GM23248 (cell line): ENCODE measurements around the gene NCKAP1. TPM values are rescaled to one million over a fixed set of nuclear protein-coding genes. Genes with fewer than 3 reads are reported as not detected.
"Not testable (repeated sequence)": the region's sequence is repeated elsewhere in the genome, so short reads cannot be mapped to it uniquely, and the experiment has no call there.

ENCODE experiments used
- DNase-seq: peaks from one replicate; pipeline ENCODE4 v3.0.0-alpha.2; 2015
- H2AFZ ChIP-seq: fragments of 200-600 bp; sonication (generic); 2 replicates; pipeline ENCODE4 v1.6.1; 2016; ENCODE audit warnings: antibody characterized with exemption
- H3F3A ChIP-seq: fragments of 200-600 bp; sonication (generic); 2 replicates; pipeline ENCODE4 v1.6.1; 2016; ENCODE audit warnings: mild to moderate bottlenecking, antibody characterized with exemption, mixed run types; ENCODE audit not compliant: insufficient read depth
- H3K27ac ChIP-seq: fragments of 200-600 bp; sonication (generic); 2 replicates; pipeline ENCODE4 v1.5.1; 2016; ENCODE audit warnings: mild to moderate bottlenecking
- H3K27me3 ChIP-seq: fragments of 200-600 bp; sonication (generic); replicated peaks from 2 replicates; pipeline ENCODE4 v1.6.1; 2016; ENCODE audit warnings: mild to moderate bottlenecking; ENCODE audit not compliant: insufficient read depth
- H3K36me3 ChIP-seq: fragments of 200-600 bp; sonication (generic); 2 replicates; pipeline ENCODE4 v1.6.1; 2016; ENCODE audit warnings: low read depth, mild to moderate bottlenecking
- H3K4me1 ChIP-seq: fragments of 200-600 bp; sonication (generic); 2 replicates; pipeline ENCODE4 v1.6.1; 2016; ENCODE audit warnings: mild to moderate bottlenecking; ENCODE audit not compliant: insufficient read depth
- H3K4me2 ChIP-seq: fragments of 200-600 bp; sonication (generic); one replicate; pipeline ENCODE4 v1.6.1; 2016; ENCODE audit warnings: mild to moderate bottlenecking; ENCODE audit not compliant: unreplicated experiment
- H3K4me3 ChIP-seq: fragments of 200-600 bp; sonication (generic); 2 replicates; pipeline ENCODE4 v1.5.1; 2016; ENCODE audit warnings: mild to moderate bottlenecking
- H3K79me2 ChIP-seq: fragments of 200-600 bp; sonication (generic); 2 replicates; pipeline ENCODE4 v1.6.1; 2016; ENCODE audit warnings: mild to moderate bottlenecking; ENCODE audit not compliant: insufficient read depth
- H3K9ac ChIP-seq: fragments of 200-600 bp; sonication (generic); 2 replicates; pipeline ENCODE4 v1.6.1; 2016; ENCODE audit warnings: mild to moderate bottlenecking
- H3K9me2 ChIP-seq: fragments of 200-600 bp; sonication (generic); 2 replicates; pipeline ENCODE4 v1.6.1; 2016; ENCODE audit warnings: mixed run types, mild to moderate bottlenecking, moderate library complexity; ENCODE audit not compliant: insufficient read depth
- H3K9me3 ChIP-seq: fragments of 200-600 bp; sonication (generic); one replicate; pipeline ENCODE4 v1.6.1; 2017; ENCODE audit warnings: low read depth
- H4K20me1 ChIP-seq: fragments of 200-600 bp; sonication (generic); 2 replicates; pipeline ENCODE4 v1.6.0; 2016; ENCODE audit not compliant: insufficient read depth
- EZH2 ChIP-seq: fragments of 200-600 bp; sonication (generic); IDR thresholded peaks from 2 replicates; pipeline ENCODE4 v1.6.1; 2018; ENCODE audit warnings: antibody characterized with exemption, mild to moderate bottlenecking; ENCODE audit not compliant: insufficient read depth, poor library complexity, severe bottlenecking
- EZH2phosphoT487 ChIP-seq: fragments of 200-600 bp; sonication (generic); IDR thresholded peaks from 2 replicates; pipeline ENCODE4 v1.6.1; 2018; ENCODE audit warnings: antibody characterized with exemption, moderate library complexity, mild to moderate bottlenecking, low read depth; ENCODE audit not compliant: insufficient read depth
- WGBS, 2 experiments: methylation state at CpG; one replicate each; pipeline ENCODE4 v1.1.6; 2015 to 2017; ENCODE audit warnings: low lambda C conversion rate in 2 of 2, low coverage in 1 of 2; ENCODE audit errors: missing lambda C conversion rate in 2 of 2; 5-methylcytosine and 5-hydroxymethylcytosine counted together
- in situ Hi-C: fragments of 300-500 bp; cut with MboI; formaldehyde crosslinking; loops from 2 replicates; pipeline ENCODE4 v1.15.0; 2020
- polyA plus RNA-seq: library from polyadenylated mRNA; unstranded; fragments of >200 nt; fragmentation: Nextera tagmentation; extraction: Ambion mirVana; gene quantifications from 2 replicates; pipeline ENCODE4 v1.2.1, GENCODE V29; 2016
- total RNA-seq: library from RNA; depleted of rRNA; stranded (reverse); fragments of >200 nt; shearing (Covaris generic); gene quantifications from 2 replicates; pipeline ENCODE4 v1.2.3, GENCODE V29; 2014

NCKAP1 gene
- total and polyA plus RNA-seq, 2 experiments from 2014 or later: 58.9 to 201 TPM

- Histone ChIP-seq H3K79me2 (no peaks in the 10 kb centered on the region), H3K9me3 (no peaks in the 10 kb centered on the region), H3K4me3 (no peak overlapping the region), H3K27ac (no peak overlapping the region), H3K27me3 (no peaks in the 10 kb centered on the region), H3F3A (no peaks in the 10 kb centered on the region; the same call in 1 of the 2 replicates), H3K4me2 (no peak overlapping the region), H3K4me1 (no peaks in the 10 kb centered on the region), H3K36me3 (no peaks in the 10 kb centered on the region), H3K9ac (no peak overlapping the region), H2AFZ (no peak overlapping the region), H4K20me1 (no peaks in the 10 kb centered on the region), H3K9me2 (no peaks in the 10 kb centered on the region)
- 73 to 74% methylated on average over 6 of the region's 6 CpGs for WGBS, 2 experiments
- TF ChIP-seq EZH2: no peak
- no peak for TF ChIP-seq EZH2phosphoT487
- DNase-seq: no peak
- in situ Hi-C loops: no loop called here
Measured at GRCh38 chr2:182887093-182887492, 151.2 kb downstream of the NCKAP1 start.

- Histone ChIP-seq H3K4me1 (no peaks in the 10 kb centered on the region), H3K27me3 (no peaks in the 10 kb centered on the region), H4K20me1 (no peaks in the 10 kb centered on the region), H3F3A (no peaks in the 10 kb centered on the region; the same call in 1 of the 2 replicates), H3K27ac (no peak overlapping the region), H3K9me2 (no peaks in the 10 kb centered on the region), H3K4me3 (no peak overlapping the region), H3K9ac (no peak overlapping the region), H3K79me2 (no peaks in the 10 kb centered on the region), H3K4me2 (no peak overlapping the region), H3K36me3 (no peaks in the 10 kb centered on the region), H2AFZ (no peak overlapping the region), H3K9me3 (no peaks in the 10 kb centered on the region)
- TF ChIP-seq EZH2 (no peak), EZH2phosphoT487 (no peak)
- in situ Hi-C loops: no loop called here
- no peak for DNase-seq
- 95 to 100% methylated on average over 1 of the region's 1 CpG for WGBS, 2 experiments
Measured at GRCh38 chr2:182885771-182886170, 152.5 kb downstream of the NCKAP1 start.

GRCh38 chr2:182883451-182883850 lies 154.8 kb downstream of the NCKAP1 start:
- no peak overlapping the region for H3K27ac ChIP-seq
- H3K9me3 ChIP-seq: no peaks in the 10 kb centered on the region
- no peaks in the 10 kb centered on the region for H3K27me3 ChIP-seq
- no peak overlapping the region for H3K4me2 ChIP-seq
- in situ Hi-C loops: no loop called here
- DNase-seq: no peak
- no peaks in the 10 kb centered on the region for H3K79me2 ChIP-seq
- no peaks in the 10 kb centered on the region; the same call in 1 of the 2 replicates for H3F3A ChIP-seq
- H3K36me3 ChIP-seq: no peaks in the 10 kb centered on the region
- TF ChIP-seq EZH2: no peak
- no peak for TF ChIP-seq EZH2phosphoT487
- H4K20me1 ChIP-seq: no peaks in the 10 kb centered on the region
- no peaks in the 10 kb centered on the region for H3K4me1 ChIP-seq
- no peak overlapping the region for H3K9ac ChIP-seq
- 65 to 73% methylated on average over 2 of the region's 2 CpGs for WGBS, 2 experiments
- H3K9me2 ChIP-seq: no peaks in the 10 kb centered on the region
- H2AFZ ChIP-seq: no peak overlapping the region
- no peak overlapping the region for H3K4me3 ChIP-seq

- H3K27me3 ChIP-seq, H3K9me2 ChIP-seq, DNase-seq, H3K9ac ChIP-seq, H3K36me3 ChIP-seq, H2AFZ ChIP-seq, H3K79me2 ChIP-seq, H3K4me3 ChIP-seq, H3K4me1 ChIP-seq, H4K20me1 ChIP-seq, H3K9me3 ChIP-seq, H3F3A ChIP-seq, in situ Hi-C loops, H3K27ac ChIP-seq, H3K4me2 ChIP-seq: not testable (repeated sequence)
- WGBS, 2 experiments: 45 to 62% methylated on average over 1 of the region's 1 CpG
Measured at GRCh38 chr2:182880100-182880499, 158.2 kb downstream of the NCKAP1 start.

- WGBS, 2 experiments: 50 to 69% methylated on average over 1 of the region's 1 CpG
- H3K79me2 ChIP-seq, in situ Hi-C loops: not testable (repeated sequence)
Measured at GRCh38 chr2:182876653-182877052, 161.6 kb downstream of the NCKAP1 start.

More at GRCh38 chr2:182876653-182877052, 161.6 kb downstream of the NCKAP1 start:
- H3K36me3 ChIP-seq, H4K20me1 ChIP-seq, H3K27me3 ChIP-seq, H3K4me1 ChIP-seq, H3K27ac ChIP-seq, H3K9ac ChIP-seq, H3K4me2 ChIP-seq, H3K9me2 ChIP-seq, H3K9me3 ChIP-seq, H3K4me3 ChIP-seq, H2AFZ ChIP-seq, DNase-seq, H3F3A ChIP-seq: not testable (repeated sequence)
